Stimulated activated CD4-positive, alpha-beta T cell treated with anti-CD3 and anti-CD28 coated beads, Interleukin-4, amount 100 ng/mL, for 24 hours (primary cell): ENCODE results near the gene SAC3D1.
"Not testable (repeated sequence)": the region's sequence is repeated elsewhere in the genome, so short reads cannot be mapped to it uniquely, and the experiment has no call there.

ENCODE experiments used
- DNase-seq: peaks from one replicate; pipeline ENCODE4 v3.0.0-alpha.2; 2020

SAC3D1 gene

GRCh38 chr11:65040847-65041622, at the start of gene SAC3D1:
Gene SAC3D1 (plus strand): TSS chr11:65041210. CDS start chr11:65041293, 83 bp downstream.
- DNase-seq = peak; percentile 89

DNA sequence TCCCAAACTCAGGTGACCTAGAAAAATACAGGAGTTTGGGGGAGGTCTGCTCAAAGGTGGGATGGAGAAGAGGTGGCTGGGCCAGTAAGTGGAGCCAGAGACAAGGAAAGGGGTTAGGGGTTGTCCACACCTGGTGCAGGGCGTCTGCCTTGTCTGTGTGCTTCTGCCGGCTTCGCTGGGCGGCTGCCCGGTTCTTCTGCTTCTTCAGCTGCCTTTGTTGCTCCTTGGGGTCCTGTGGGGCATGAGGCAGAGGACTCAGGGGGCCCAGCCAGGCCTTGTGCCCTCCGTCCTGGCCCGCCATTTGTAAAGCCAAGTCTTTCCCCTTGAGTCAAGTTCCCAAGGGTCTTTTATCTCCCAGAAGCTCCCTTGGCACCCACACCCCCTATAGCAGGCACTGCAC, 46.7 kb upstream of the SAC3D1 start:
- DNase-seq = no peak

- DNase-seq = no peak
These were observed 44.7 kb upstream of the SAC3D1 start for GRCh38 chr11:64996327-64996709.

- no peak for DNase-seq
These were observed 44.2 kb upstream of the SAC3D1 start, which contains the start of gene BATF2 for GRCh38 chr11:64996710-64997380. Gene BATF2 (minus strand): TSS chr11:64996971. CDS start chr11:64996914, 57 bp downstream.

DNA sequence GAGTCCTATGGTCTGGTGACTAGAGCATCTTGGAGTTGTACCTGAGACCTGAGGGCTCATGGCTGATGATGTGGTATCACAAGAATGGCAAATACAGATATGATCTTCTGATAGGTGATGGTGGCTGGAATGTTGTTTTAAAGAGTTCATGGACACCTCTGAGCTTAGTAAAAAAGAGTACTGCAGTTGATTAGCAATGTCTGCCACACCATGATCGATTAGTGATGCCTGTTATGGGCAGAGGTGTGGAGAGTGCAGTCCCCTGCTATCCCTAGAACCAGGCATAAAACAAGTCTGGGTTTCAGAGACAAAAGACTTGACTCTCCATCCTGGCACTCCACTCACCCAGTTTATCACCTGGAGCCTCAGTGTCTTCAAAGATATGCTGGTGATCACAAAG, 42.9 kb upstream of the SAC3D1 start:
- DNase-seq = no peak

DNA sequence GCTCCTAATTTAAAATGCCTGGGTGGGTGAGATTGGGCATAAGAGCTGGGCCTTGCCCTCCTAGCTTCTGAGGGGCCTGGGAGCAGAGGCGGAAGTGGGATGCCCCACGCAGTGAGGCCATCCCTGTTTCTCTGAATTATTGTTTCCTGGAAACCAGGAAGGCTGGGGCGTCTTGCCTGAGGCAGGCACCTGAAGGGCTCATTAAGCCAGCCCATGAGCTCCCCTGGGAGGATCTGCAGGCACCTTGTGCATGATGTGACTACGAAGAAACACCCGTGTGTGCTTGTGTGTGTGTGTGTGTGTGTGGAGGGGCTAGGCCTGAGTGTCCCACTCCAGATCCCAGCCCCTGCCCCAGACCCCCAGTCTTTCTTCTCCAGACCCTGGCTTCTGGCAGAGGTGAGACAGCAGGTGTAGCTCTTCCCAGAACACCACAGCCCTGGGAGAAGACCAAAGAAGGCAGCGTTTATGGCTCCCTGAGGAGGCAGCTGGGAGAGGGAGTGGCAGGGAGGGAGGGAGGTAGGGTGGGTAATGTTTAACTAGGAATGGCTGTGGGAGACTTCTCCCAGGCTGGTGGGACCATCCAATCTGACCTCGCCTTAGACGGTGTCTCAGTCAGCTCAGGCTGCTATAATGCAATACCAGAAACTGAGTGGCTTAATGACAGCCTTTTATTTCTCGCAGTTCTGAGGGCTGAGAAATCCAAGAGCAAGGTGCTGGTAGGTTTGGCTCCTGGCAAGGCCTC, 42.1 kb upstream of the SAC3D1 start:
- no peak for DNase-seq

DNA sequence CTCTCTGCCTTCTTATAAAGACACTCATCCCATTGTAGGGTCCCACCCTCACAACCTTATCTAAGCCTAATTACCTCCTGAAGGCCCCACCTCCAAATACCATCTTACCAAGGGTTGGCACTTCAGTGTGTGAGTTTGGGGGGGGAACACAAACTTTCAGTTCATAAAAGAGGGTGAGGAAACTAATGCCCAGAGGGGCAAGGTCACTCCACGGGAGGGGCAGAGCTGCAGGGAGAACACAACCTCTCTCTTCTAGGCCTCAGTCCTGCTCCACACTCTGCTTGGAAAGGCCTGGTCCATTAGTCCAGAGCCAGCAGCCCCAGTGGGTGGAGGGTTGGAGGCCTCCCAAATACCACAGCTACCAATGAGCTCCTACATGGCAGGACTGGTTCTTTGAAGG, 41.5 kb upstream of the SAC3D1 start:
- no peak for DNase-seq

DNA sequence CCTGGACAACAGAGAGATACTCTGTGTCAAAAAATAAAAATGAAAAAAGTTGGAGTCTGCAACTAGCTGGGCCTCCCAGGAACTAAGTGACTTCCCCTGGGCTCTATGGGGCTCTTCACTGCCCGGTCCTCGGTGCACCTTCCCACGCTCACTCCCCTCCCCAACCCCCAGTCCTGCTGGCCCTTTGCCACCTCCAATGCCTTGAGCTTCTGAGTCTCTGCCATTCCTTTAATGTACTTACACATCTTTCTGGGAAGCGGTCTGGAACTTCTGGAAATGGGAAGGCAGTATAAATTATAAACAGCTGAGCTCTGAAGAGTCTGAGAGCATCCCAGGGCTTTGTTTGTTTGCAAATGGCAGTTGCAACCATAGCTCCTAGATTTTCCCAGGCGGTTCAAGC, 38.3 kb upstream of the SAC3D1 start:
- no peak for DNase-seq

- no peak for DNase-seq
These were observed 37.7 kb upstream of the SAC3D1 start for GRCh38 chr11:65003282-65003681.

DNA sequence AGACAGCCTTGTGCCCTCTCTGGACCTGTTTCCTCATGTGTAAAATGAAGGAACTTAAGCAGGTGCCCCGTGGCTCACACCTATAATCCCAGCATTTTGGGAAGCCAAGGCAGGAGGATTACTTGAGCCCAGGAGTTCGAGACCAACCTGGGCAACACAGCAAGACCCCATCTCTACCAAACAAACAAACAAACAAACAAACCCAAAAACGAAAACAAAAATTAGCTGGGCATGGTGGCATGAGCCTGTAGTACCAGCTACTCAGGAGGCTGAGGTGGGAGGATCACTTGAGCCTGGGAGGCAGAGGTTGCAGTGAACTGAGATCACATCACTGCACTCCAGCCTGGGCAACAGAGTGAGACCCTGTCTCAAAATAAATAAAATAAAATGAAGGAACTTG, 37.0 kb upstream of the SAC3D1 start:
- not testable (repeated sequence) for DNase-seq

DNA sequence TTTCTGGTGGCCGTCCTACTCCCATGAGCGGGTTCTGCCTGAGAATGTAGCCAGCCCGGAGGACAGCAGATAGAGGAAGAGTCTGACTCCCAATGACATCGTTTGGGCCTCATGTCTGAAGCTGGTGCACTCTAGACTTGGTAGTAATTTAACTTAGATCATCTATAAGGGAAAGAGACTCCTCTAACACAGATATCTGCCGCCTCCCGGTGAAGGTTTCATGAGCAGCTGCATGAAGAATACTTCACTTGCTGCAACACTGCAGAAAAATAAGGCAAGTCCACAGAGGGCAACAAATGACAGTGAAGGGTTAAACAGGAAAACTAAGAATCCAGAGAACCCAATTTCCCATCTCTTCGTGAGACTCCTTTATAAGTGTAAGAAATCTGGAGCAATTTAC, 33.0 kb upstream of the SAC3D1 start:
- DNase-seq = no peak

DNA sequence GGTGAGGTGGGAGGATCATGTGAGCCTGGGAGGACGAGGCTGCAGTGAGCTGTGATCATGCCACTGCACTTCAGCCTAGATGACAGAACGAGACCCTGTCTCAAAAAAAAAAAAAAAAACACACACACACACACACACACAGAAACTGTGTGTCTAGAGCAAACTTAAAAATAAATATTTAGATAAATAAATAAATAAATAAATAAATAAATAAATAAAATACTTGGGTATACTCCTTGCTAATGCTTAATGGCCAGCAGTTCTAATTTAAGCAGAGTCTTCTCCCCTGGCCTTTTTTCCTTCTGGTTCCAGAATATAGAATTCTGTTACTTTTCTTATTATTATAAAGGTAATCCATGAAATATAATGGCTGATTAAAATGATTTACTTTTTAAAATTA, 32.1 kb upstream of the SAC3D1 start:
- no peak for DNase-seq

GRCh38 chr11:65013130-65013887, 27.7 kb upstream of the SAC3D1 start:
- peak; percentile 94 for DNase-seq

DNA sequence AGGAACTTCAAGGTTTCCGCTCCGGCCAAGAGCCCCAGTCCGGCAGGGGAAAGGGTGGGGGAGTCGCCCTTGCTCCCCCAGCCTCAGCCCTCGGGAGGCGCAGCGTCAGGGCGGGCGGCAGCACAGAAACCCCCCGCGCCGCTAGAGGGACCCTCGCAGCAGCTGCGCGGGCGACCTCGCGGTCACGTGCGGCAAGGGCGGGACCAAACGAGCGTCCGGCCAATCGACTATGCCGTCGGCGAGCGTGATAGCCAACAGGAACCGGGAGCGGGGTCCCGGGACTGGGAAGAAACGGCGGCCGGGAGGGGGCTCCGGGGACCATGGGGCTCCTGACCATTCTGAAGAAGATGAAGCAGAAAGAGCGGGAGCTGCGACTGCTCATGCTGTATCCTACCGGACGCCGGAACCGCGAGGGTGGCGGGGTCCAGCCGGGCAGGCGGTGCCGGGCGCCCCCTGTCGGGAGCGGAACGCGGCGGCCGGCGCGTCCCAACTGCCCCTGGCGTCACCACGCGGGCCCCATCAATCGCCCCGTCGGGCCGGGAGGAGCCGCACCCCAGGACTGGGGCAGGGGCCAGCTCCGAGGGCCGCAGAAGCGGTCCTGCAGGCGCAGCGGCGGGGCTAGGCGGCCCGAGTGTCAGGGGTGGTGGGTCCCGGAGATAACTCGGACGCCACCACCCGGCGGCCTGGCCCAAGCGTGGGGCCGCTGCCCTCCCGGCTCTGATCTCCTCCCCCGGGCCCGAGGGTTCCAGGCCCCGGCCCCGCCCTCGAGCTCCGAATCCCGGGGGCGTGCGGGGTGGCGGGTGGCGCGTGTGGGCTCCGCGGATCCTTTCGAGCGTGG, 26.9 kb upstream of the SAC3D1 start, which contains the start of gene ARL2:
TSS of gene ARL2 (plus strand) at position 273 of the 838 bp plus-strand sequence. CDS start at position 321, 48 bp downstream.
- DNase-seq = peak; percentile 88

DNA sequence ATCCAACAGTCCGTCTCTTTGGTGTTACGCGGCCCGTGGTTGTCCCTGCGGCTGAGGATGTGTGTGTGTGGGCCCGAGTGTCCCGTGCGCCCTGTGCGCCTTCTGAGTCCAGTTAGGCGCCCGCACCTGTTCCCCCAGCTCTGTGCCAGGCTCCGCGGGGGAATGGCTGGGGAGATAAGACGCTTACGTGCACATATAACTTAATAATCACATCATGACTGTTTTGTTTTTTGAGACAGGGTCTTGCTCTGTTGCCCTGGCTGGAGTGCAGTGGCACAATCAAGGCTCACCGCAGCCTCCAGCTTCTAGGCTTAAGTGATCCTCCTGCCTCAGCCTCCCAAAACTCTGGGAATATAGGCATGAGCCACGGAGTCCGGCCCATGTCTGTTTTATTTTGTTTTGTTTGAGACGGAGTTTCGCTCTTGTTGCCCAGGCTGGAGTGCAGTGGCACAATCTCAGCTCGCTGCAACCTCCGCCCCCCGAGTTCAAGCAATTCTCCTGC, 26.2 kb upstream of the SAC3D1 start:
- no peak for DNase-seq

- no peak for DNase-seq
These were observed 24.3 kb upstream of the SAC3D1 start for GRCh38 chr11:65016705-65017104.

DNA sequence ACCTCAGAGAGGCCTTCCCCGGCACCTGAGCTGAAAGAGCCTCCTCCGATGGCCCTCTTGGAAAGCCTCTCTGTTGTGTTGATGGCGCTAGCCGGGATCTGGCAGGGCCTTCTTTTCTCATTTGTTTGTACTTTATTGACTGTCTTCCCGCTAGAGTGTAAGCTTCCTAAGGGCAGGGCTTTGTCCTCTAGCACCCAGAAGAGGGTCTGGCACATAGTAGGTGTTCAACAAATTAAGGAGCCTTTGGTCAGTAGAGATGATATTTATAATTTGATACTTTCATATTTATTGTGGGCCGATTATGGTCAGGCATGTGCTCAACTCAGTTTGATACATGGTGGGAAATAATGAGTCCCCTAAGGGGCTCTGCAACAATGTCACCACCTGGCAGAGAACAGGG, 23.1 kb upstream of the SAC3D1 start:
- DNase-seq = no peak

- DNase-seq = no peak
These were observed 21.2 kb upstream of the SAC3D1 start for GRCh38 chr11:65019824-65020223.

- DNase-seq = no peak
These were observed 20.0 kb upstream of the SAC3D1 start for GRCh38 chr11:65021003-65021402.

DNA sequence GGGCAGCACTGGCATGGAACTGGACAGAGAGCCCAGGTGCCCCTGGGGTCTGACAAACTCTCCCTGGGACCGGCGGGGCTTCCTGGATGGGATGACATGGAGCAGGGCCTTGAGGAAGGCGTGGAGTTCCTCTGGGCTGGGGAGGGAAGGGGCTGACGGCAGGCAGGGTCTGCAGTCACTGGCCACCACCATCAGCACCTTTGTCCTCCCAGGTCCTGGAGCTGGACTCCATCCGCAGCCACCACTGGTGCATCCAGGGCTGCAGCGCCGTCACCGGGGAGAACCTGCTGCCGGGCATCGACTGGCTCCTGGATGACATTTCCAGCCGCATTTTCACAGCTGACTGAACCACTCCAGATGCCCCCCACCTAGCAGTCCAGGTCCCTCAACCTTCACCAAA, 19.5 kb upstream of the SAC3D1 start:
- DNase-seq = no peak

- not testable (repeated sequence) for DNase-seq
These were observed 17.5 kb upstream of the SAC3D1 start for GRCh38 chr11:65023502-65023901.

- DNase-seq = no peak
These were observed 14.2 kb upstream of the SAC3D1 start for GRCh38 chr11:65026810-65027209.
